Measurements from ENCODE around the gene NR5A2.
A peak's percentile ranks its signal among the peaks of the same experiment; 100 is the strongest.
"Not testable (repeated sequence)": the region's sequence is repeated elsewhere in the genome, so short reads cannot be mapped to it uniquely, and the experiment has no call there.

NR5A2 gene

GRCh38 chr1:200172311-200172710 lies 144.8 kb downstream of the NR5A2 start:
- no peak for DNase-seq

GRCh38 chr1:200173097-200173618 lies 145.6 kb downstream of the NR5A2 start:
- no peak for DNase-seq

GRCh38 chr1:200174525-200175295 lies 147.2 kb downstream of the NR5A2 start:
- DNase-seq: no peak

- DNase-seq: no peak
Measured at GRCh38 chr1:200176181-200176580, 148.7 kb downstream of the NR5A2 start.

GRCh38 chr1:200176798-200177197 lies 149.3 kb downstream of the NR5A2 start:
- no peak for DNase-seq

GRCh38 chr1:200178340-200178739 lies 150.8 kb downstream of the NR5A2 start:
- no peak for DNase-seq

- DNase-seq: no peak
Measured at GRCh38 chr1:200179126-200179780, 151.7 kb downstream of the NR5A2 start.

GRCh38 chr1:200179781-200180160 lies 152.3 kb downstream of the NR5A2 start:
- no peak for DNase-seq

- no peak for DNase-seq
Measured at GRCh38 chr1:200180821-200181220, 153.3 kb downstream of the NR5A2 start.

- no peak for DNase-seq
Measured at GRCh38 chr1:200181861-200182260, 154.4 kb downstream of the NR5A2 start.

GRCh38 chr1:200182701-200183100 lies 155.2 kb downstream of the NR5A2 start:
- DNase-seq: no peak

- DNase-seq: no peak
Measured at GRCh38 chr1:200183637-200184036, 156.1 kb downstream of the NR5A2 start.

- DNase-seq: peak; percentile 75
Measured at GRCh38 chr1:200184196-200184595, 156.7 kb downstream of the NR5A2 start.

- not testable (repeated sequence) for DNase-seq
Measured at GRCh38 chr1:200185191-200185590, 157.7 kb downstream of the NR5A2 start.

GRCh38 chr1:200187332-200187731 lies 159.8 kb downstream of the NR5A2 start:
- DNase-seq: not testable (repeated sequence)

- DNase-seq: no peak
Measured at GRCh38 chr1:200191993-200192392, 164.5 kb downstream of the NR5A2 start.

GRCh38 chr1:200194477-200194876 lies 167.0 kb downstream of the NR5A2 start:
- DNase-seq: no peak

- DNase-seq: no peak
Measured at GRCh38 chr1:200198236-200198635, 170.7 kb downstream of the NR5A2 start.

GRCh38 chr1:200205216-200205995 lies 177.9 kb downstream of the NR5A2 start:
- DNase-seq: no peak

- DNase-seq: no peak
Measured at GRCh38 chr1:200206340-200206739, 178.8 kb downstream of the NR5A2 start.

GRCh38 chr1:200206761-200207160 lies 179.3 kb downstream of the NR5A2 start:
- DNase-seq: no peak

GRCh38 chr1:200207711-200208126 lies 180.2 kb downstream of the NR5A2 start:
- DNase-seq: no peak

GRCh38 chr1:200211157-200211556 lies 183.6 kb downstream of the NR5A2 start:
- no peak for DNase-seq
